Liver (tissue), 3 donors: ENCODE measurements around the gene ARID3C.

ENCODE experiments used
- EGR1 ChIP-seq, 2 donors: IDR thresholded peaks; 2 replicates each; pipeline ENCODE4 v1.6.1; 2016 to 2018; ENCODE audit warnings: antibody characterized with exemption in 2 of 2, low read depth in 2 of 2
- FOXA1 ChIP-seq: IDR thresholded peaks from 2 replicates; pipeline ENCODE4 v1.6.1; 2016; ENCODE audit warnings: antibody characterized with exemption
- GABPA ChIP-seq, 2 donors: IDR thresholded peaks in 1 of 2; conservative IDR thresholded peaks in 1 of 2; 2 replicates each; pipeline ENCODE4 v1.6.1; 2016; ENCODE audit warnings: antibody characterized with exemption in 2 of 2, mild to moderate bottlenecking in 1 of 2, moderate library complexity in 1 of 2
- JUND ChIP-seq, 2 donors: IDR thresholded peaks; 2 replicates each; pipeline ENCODE4 v1.6.1; 2016; ENCODE audit warnings: antibody characterized with exemption in 2 of 2
- RAD21 ChIP-seq, 2 donors: IDR thresholded peaks; 2 replicates each; pipeline ENCODE4 v1.6.1; 2016; ENCODE audit warnings: antibody characterized with exemption in 2 of 2, mild to moderate bottlenecking in 2 of 2
- TAF1 ChIP-seq: conservative IDR thresholded peaks from 2 replicates; pipeline ENCODE4 v1.6.1; 2016; ENCODE audit warnings: antibody characterized with exemption, mild to moderate bottlenecking
- TF ChIP-seq, protein P1 (sequence below): fragments of 150-350 bp; IDR thresholded peaks from 2 replicates; pipeline ENCODE4 v1.5.1; 2017; ENCODE audit warnings: improper control_type of control experiment, low read depth, low read length; ENCODE audit not compliant: missing input control
- TF ChIP-seq, protein P2 (sequence below): IDR thresholded peaks from 2 replicates; pipeline ENCODE4 v1.6.1; 2016; ENCODE audit warnings: antibody characterized with exemption, mild to moderate bottlenecking
- TF ChIP-seq, protein P3 (sequence below): IDR thresholded peaks from 2 replicates; pipeline ENCODE4 v1.6.1; 2016; ENCODE audit warnings: antibody characterized with exemption
- donor health status: healthy.
- donor health status: healthy.

DNA sequence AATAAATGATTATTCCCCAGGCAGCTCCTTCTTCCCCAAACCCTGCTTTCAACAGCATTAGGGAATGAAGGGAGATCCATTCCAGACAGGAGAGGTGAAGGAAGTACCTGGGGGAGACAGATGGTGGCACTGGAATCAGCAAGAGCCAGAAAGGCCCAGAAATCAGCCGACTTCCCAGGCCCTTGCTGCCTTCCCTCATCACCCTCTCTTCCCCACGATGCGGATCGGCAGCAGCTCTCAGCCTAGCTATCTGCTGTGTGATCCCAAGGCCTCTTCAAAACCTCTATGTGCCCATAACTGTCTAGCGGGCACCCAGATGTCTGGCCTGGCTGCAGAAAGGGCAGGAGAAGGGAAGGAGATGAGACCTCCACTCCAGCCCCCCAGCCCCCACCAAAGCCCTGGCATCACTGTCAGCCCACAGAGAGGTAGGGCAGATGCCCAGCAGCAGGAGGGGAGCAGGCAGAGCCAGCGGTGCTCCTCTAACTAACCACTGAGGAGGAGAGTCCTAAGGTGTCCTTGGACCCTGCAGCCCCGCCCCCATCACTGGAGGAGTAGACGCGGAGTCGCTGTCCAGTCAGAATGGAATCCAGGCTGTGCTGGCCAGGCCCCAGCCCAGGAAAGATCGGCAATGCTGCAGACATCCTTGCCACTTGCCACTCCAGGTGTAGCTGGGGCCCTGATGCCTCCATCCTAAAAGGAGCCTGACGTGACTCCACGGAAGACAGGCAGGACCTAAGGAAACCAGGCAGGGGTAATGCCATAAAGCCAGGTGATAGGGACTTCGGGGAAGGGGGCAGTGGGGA lies 52.1 kb downstream of the ARID3C start:
- TF ChIP-seq, protein P1, sequence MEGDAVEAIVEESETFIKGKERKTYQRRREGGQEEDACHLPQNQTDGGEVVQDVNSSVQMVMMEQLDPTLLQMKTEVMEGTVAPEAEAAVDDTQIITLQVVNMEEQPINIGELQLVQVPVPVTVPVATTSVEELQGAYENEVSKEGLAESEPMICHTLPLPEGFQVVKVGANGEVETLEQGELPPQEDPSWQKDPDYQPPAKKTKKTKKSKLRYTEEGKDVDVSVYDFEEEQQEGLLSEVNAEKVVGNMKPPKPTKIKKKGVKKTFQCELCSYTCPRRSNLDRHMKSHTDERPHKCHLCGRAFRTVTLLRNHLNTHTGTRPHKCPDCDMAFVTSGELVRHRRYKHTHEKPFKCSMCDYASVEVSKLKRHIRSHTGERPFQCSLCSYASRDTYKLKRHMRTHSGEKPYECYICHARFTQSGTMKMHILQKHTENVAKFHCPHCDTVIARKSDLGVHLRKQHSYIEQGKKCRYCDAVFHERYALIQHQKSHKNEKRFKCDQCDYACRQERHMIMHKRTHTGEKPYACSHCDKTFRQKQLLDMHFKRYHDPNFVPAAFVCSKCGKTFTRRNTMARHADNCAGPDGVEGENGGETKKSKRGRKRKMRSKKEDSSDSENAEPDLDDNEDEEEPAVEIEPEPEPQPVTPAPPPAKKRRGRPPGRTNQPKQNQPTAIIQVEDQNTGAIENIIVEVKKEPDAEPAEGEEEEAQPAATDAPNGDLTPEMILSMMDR = no peak
- TF ChIP-seq, protein P2, sequence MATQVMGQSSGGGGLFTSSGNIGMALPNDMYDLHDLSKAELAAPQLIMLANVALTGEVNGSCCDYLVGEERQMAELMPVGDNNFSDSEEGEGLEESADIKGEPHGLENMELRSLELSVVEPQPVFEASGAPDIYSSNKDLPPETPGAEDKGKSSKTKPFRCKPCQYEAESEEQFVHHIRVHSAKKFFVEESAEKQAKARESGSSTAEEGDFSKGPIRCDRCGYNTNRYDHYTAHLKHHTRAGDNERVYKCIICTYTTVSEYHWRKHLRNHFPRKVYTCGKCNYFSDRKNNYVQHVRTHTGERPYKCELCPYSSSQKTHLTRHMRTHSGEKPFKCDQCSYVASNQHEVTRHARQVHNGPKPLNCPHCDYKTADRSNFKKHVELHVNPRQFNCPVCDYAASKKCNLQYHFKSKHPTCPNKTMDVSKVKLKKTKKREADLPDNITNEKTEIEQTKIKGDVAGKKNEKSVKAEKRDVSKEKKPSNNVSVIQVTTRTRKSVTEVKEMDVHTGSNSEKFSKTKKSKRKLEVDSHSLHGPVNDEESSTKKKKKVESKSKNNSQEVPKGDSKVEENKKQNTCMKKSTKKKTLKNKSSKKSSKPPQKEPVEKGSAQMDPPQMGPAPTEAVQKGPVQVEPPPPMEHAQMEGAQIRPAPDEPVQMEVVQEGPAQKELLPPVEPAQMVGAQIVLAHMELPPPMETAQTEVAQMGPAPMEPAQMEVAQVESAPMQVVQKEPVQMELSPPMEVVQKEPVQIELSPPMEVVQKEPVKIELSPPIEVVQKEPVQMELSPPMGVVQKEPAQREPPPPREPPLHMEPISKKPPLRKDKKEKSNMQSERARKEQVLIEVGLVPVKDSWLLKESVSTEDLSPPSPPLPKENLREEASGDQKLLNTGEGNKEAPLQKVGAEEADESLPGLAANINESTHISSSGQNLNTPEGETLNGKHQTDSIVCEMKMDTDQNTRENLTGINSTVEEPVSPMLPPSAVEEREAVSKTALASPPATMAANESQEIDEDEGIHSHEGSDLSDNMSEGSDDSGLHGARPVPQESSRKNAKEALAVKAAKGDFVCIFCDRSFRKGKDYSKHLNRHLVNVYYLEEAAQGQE = no peak
- no peak for TF ChIP-seq JUND (IDR thresholded peaks at IDR 0.05)
- no peak for TF ChIP-seq GABPA (IDR thresholded peaks at IDR 0.05 in 1 of 2, conservative IDR thresholded peaks at IDR 0.05 in 1 of 2)
- no peak for TF ChIP-seq FOXA1
- TF ChIP-seq, protein P3, sequence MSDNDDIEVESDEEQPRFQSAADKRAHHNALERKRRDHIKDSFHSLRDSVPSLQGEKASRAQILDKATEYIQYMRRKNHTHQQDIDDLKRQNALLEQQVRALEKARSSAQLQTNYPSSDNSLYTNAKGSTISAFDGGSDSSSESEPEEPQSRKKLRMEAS = no peak
- TF ChIP-seq EGR1 (IDR thresholded peaks at IDR 0.05; ENCODE audit: low read depth in 2 of 2) = no peak
- no peak for TF ChIP-seq RAD21 (IDR thresholded peaks at IDR 0.05)
- no peak for TF ChIP-seq TAF1
